CD4-positive, alpha-beta T cell (primary cell): Measurements from ENCODE around the gene CACNG8. TPM values are rescaled to one million over a fixed set of nuclear protein-coding genes. Genes with fewer than 3 reads are reported as not detected.
"Not testable (repeated sequence)": the region's sequence is repeated elsewhere in the genome, so short reads cannot be mapped to it uniquely, and the experiment has no call there.

Source experiments
- ATAC-seq: fragments of 200-7000 bp; cut with Tn5 transposase; one replicate; pipeline ENCODE4 v1.10.0; 2022; ENCODE audit warnings: mild to moderate bottlenecking; ENCODE audit not compliant: poor library complexity
- CTCF ChIA-PET: fragments of 350-600 bp; sonication (Branson Sonifier 250); formaldehyde crosslinking; loops from one replicate; lab custom pipeline; 2021; ENCODE audit warnings: antibody characterized with exemption, inconsistent platforms; lab: Charles Lee
- POLR2A ChIA-PET: fragments of 350-600 bp; sonication (Branson Sonifier 250); formaldehyde crosslinking; loops from one replicate; lab custom pipeline; 2021; ENCODE audit warnings: antibody characterized with exemption, inconsistent platforms; lab: Charles Lee
- DNase-seq, 14 experiments: peaks; one replicate each; pipeline ENCODE4 v3.0.0-alpha.2; 2013 to 2020; ENCODE audit warnings: mixed read lengths in 2 of 14
- H3K27ac ChIP-seq, 2 donors: one replicate each; pipeline versions ENCODE4 v1.5.1 to v1.7.0; 2013; ENCODE audit warnings: low read length in 2 of 2, low read depth in 1 of 2, mild to moderate bottlenecking in 1 of 2
- H3K27me3 ChIP-seq, 2 experiments: 1 replicate in 1 of 2; 2 replicates in 1 of 2; pipeline versions ENCODE4 v1.6.1 to v1.7.0; 2013; ENCODE audit warnings: low read length in 2 of 2, control low read depth in 1 of 2, mild to moderate bottlenecking in 1 of 2, moderate library complexity in 1 of 2; ENCODE audit not compliant: insufficient read depth in 2 of 2, control insufficient read depth in 1 of 2
- H3K36me3 ChIP-seq: one replicate; pipeline ENCODE4 v1.6.1; 2013; ENCODE audit warnings: low read length, control low read depth; ENCODE audit not compliant: insufficient read depth
- H3K4me1 ChIP-seq: one replicate; pipeline ENCODE4 v1.6.1; 2013; ENCODE audit warnings: low read length, control low read depth; ENCODE audit not compliant: insufficient read depth
- H3K4me3 ChIP-seq: one replicate; pipeline ENCODE4 v1.5.1; 2013; ENCODE audit warnings: mild to moderate bottlenecking, low read length, moderate library complexity
- H3K9me3 ChIP-seq, 2 experiments: 1 replicate in 1 of 2; 2 replicates in 1 of 2; pipeline versions ENCODE4 v1.6.1 to v1.7.0; 2013; ENCODE audit warnings: low read length in 2 of 2, mild to moderate bottlenecking in 2 of 2, control low read depth in 1 of 2, moderate library complexity in 1 of 2; ENCODE audit not compliant: control insufficient read depth in 1 of 2, insufficient read depth in 1 of 2
- H3K27ac Mint-ChIP-seq: one replicate; pipeline ENCODE4 v1.8.0; 2020; ENCODE audit warnings: mixed read lengths
- H3K27me3 Mint-ChIP-seq: one replicate; pipeline ENCODE4 v1.8.0; 2021; ENCODE audit warnings: mixed read lengths
- H3K36me3 Mint-ChIP-seq: one replicate; pipeline ENCODE4 v1.8.0; 2021; ENCODE audit warnings: low read depth, mixed read lengths
- H3K4me1 Mint-ChIP-seq: one replicate; pipeline ENCODE4 v1.8.0; 2021; ENCODE audit warnings: low read depth, mixed read lengths
- H3K4me3 Mint-ChIP-seq: one replicate; pipeline ENCODE4 v1.8.0; 2020; ENCODE audit warnings: mild to moderate bottlenecking, mixed read lengths
- H3K9me3 Mint-ChIP-seq: one replicate; pipeline ENCODE4 v1.8.0; 2020; ENCODE audit warnings: mixed read lengths
- CTCF ChIP-seq: fragments of 200-600 bp; IDR thresholded peaks from one replicate; pipeline ENCODE4 v1.8.0; 2022; ENCODE audit warnings: antibody characterized with exemption, mild to moderate bottlenecking
- intact Hi-C, 2 experiments: fragments of 100-400 bp; cut with DNase I in 1 of 2; cut with micrococcal nuclease in 1 of 2; formaldehyde crosslinking; loops; one replicate each; pipeline versions ENCODE4 v1.15.1 to v1.9.0; 2023 to 2025; cut with DNase I, micrococcal nuclease
- total RNA-seq, 174 experiments: library from RNA in 2 of 174; stranded (reverse) in 2 of 174; gene quantifications; one replicate each; pipeline ENCODE4 v1.2.3 and lab custom pipeline; 2021 to 2026

Gene CACNG8
- total RNA-seq, 2 experiments from 2014 or later, result not detected

GRCh38 chr19:53945441-53945840 is 17.3 kb upstream of the CACNG8 start:
- Mint-ChIP-seq H3K27ac (no peak overlapping the region), H3K4me1 (no peaks in the 10 kb centered on the region), H3K4me3 (no peak overlapping the region), H3K36me3 (no peaks in the 10 kb centered on the region), H3K27me3 (peaks cover 68% of the 10 kb centered on the region), H3K9me3 (no peaks in the 10 kb centered on the region)
- intact Hi-C loops, result no loop called here
- no peak for TF ChIP-seq CTCF
- Histone ChIP-seq H3K4me1 (no peaks in the 10 kb centered on the region), H3K27me3 (peaks cover 26 to 38% of the 10 kb centered on the region in 2 experiments), H3K36me3 (no peaks in the 10 kb centered on the region), H3K4me3 (no peak overlapping the region), H3K27ac (no peak overlapping the region), H3K9me3 (peaks cover 0 to 26% of the 10 kb centered on the region in 2 experiments)
- ChIA-PET POLR2A (no interaction called here), CTCF (no interaction called here)
- no peak for ATAC-seq
- DNase-seq, result no peak

GRCh38 chr19:53945998-53946397 is 16.7 kb upstream of the CACNG8 start:
- H3K27me3 ChIP-seq, result peaks cover 25 to 38% of the 10 kb centered on the region in 2 experiments
- Mint-ChIP-seq H3K4me1 (no peaks in the 10 kb centered on the region), H3K36me3 (no peaks in the 10 kb centered on the region), H3K9me3 (no peaks in the 10 kb centered on the region), H3K4me3 (no peak overlapping the region), H3K27me3 (peaks cover 65% of the 10 kb centered on the region), H3K27ac (no peak overlapping the region)
- DNase-seq, result no peak
- no peaks in the 10 kb centered on the region for H3K36me3 ChIP-seq
- no peak overlapping the region for H3K4me3 ChIP-seq
- POLR2A ChIA-PET, result no interaction called here
- ATAC-seq, result no peak
- no peak for TF ChIP-seq CTCF
- CTCF ChIA-PET, result no interaction called here
- no peak overlapping the region for H3K27ac ChIP-seq
- H3K4me1 ChIP-seq, result no peaks in the 10 kb centered on the region
- intact Hi-C loops, result no loop called here
- peaks cover 0 to 26% of the 10 kb centered on the region in 2 experiments for H3K9me3 ChIP-seq

- POLR2A ChIA-PET, result no interaction called here
- no peak overlapping the region for H3K27ac Mint-ChIP-seq
- no peak for ATAC-seq
- H3K27ac ChIP-seq, result no peak overlapping the region
- TF ChIP-seq CTCF, result no peak
- H3K4me3 ChIP-seq, result no peak overlapping the region
- no peaks in the 10 kb centered on the region for H3K4me1 Mint-ChIP-seq
- no peaks in the 10 kb centered on the region for H3K36me3 ChIP-seq
- peaks cover 63% of the 10 kb centered on the region for H3K27me3 Mint-ChIP-seq
- CTCF ChIA-PET, result no interaction called here
- no peaks in the 10 kb centered on the region for H3K9me3 Mint-ChIP-seq
- intact Hi-C loops, result no loop called here
- H3K27me3 ChIP-seq, result peaks cover 15 to 22% of the 10 kb centered on the region in 2 experiments
- H3K9me3 ChIP-seq, result peaks cover 0 to 11% of the 10 kb centered on the region in 2 experiments
- DNase-seq, result no peak
- no peaks in the 10 kb centered on the region for H3K4me1 ChIP-seq
- H3K36me3 Mint-ChIP-seq, result no peaks in the 10 kb centered on the region
- H3K4me3 Mint-ChIP-seq, result no peak overlapping the region
Observed at GRCh38 chr19:53947624-53948023, 15.1 kb upstream of the CACNG8 start.

GRCh38 chr19:53948611-53949010 is 14.1 kb upstream of the CACNG8 start:
- H3K9me3 ChIP-seq, intact Hi-C loops, H3K36me3 Mint-ChIP-seq, H3K4me3 Mint-ChIP-seq, H3K4me1 Mint-ChIP-seq, H3K4me1 ChIP-seq, DNase-seq, H3K27ac ChIP-seq, H3K27ac Mint-ChIP-seq, POLR2A ChIA-PET, H3K4me3 ChIP-seq, H3K9me3 Mint-ChIP-seq, H3K36me3 ChIP-seq, ATAC-seq: not testable (repeated sequence)
- H3K27me3 Mint-ChIP-seq, result peaks cover 60% of the 10 kb centered on the region
- H3K27me3 ChIP-seq, result peaks cover 8 to 15% of the 10 kb centered on the region in 2 experiments
- CTCF ChIA-PET, result interaction anchor here (0.7 kb wide), 1 partner anchor 30 kb away, joined by 3 read pairs; no protein-coding TSS in a partner anchor
